Transverse colon (tissue), 4 donors: ENCODE results near the gene GLIPR2. TPM values are rescaled to one million over a fixed set of nuclear protein-coding genes. Genes with fewer than 3 reads are reported as not detected.
A peak's percentile ranks its signal among the peaks of the same experiment; 100 is the strongest.

Experiments used
- DNase-seq: peaks from one replicate; pipeline ENCODE4 v3.0.0-alpha.2; 2019
- H3K27ac ChIP-seq, 4 donors: fragments of 200-600 bp; sonication (generic); 2 replicates each; pipeline ENCODE4 v1.5.1; 2016 to 2018; ENCODE audit warnings: inconsistent platforms in 4 of 4
- H3K27me3 ChIP-seq: fragments of 200-600 bp; sonication (generic); 2 replicates; pipeline ENCODE4 v1.5.1; 2017; ENCODE audit warnings: inconsistent platforms
- H3K36me3 ChIP-seq, 4 donors: fragments of 200-600 bp; sonication (generic); 2 replicates each; pipeline ENCODE4 v1.5.1; 2017 to 2019; ENCODE audit warnings: inconsistent platforms in 4 of 4
- H3K4me1 ChIP-seq, 4 donors: fragments of 200-600 bp; sonication (generic); 2 replicates each; pipeline ENCODE4 v1.5.1; 2017 to 2020; ENCODE audit warnings: inconsistent platforms in 4 of 4
- H3K4me3 ChIP-seq, 4 donors: fragments of 200-600 bp; sonication (generic); 1 replicate in 1 of 4; 2 replicates in 3 of 4; pipeline versions ENCODE4 v1.5.1 to v1.6.1; 2017 to 2019; ENCODE audit warnings: inconsistent platforms in 4 of 4
- H3K9me3 ChIP-seq, 2 donors: fragments of 200-600 bp; sonication (generic); 2 replicates each; pipeline ENCODE4 v1.5.1; 2017 to 2019; ENCODE audit warnings: inconsistent platforms in 2 of 2
- CTCF ChIP-seq, 5 experiments: fragments of 200-600 bp in 3 of 5; fragments of 450-650 bp in 2 of 5; sonication (generic) in 3 of 5; IDR thresholded peaks; 1 replicate in 2 of 5; 2 replicates in 3 of 5; pipeline ENCODE4 v1.5.1; 2016 to 2017; ENCODE audit warnings: antibody characterized with exemption in 5 of 5, inconsistent platforms in 3 of 5, mild to moderate bottlenecking in 2 of 5, moderate library complexity in 1 of 5
- EP300 ChIP-seq: sonication (generic); formaldehyde crosslinking; IDR thresholded peaks from one replicate; pipeline ENCODE4 v1.6.1; 2017; ENCODE audit warnings: antibody characterized with exemption, low read depth
- POLR2A ChIP-seq: fragments of 450-650 bp; IDR thresholded peaks from one replicate; pipeline ENCODE4 v1.6.1; 2016; ENCODE audit warnings: antibody characterized with exemption, mild to moderate bottlenecking, moderate library complexity
- POLR2AphosphoS5 ChIP-seq, 3 donors: sonication (generic); formaldehyde crosslinking; IDR thresholded peaks; one replicate each; pipeline ENCODE4 v1.6.1; 2016; ENCODE audit warnings: antibody characterized with exemption in 3 of 3
- WGBS, 2 donors: methylation state at CpG; one replicate each; pipeline ENCODE4 v1.1.5; 2018; ENCODE audit warnings: low coverage in 1 of 2; 5-methylcytosine and 5-hydroxymethylcytosine counted together
- in situ Hi-C, 4 donors: fragments of 200-750 bp; cut with MboI; loops; one replicate each; pipeline versions ENCODE4 v1.15.0 to v1.15.1; 2017; ENCODE audit warnings: low sequenced_read_pairs in 3 of 4, low pct_ligation_motif_present in 1 of 4, low pct_unique_long_range_greater_than_20kb in 1 of 4
- intact Hi-C: fragments of 100-400 bp; cut with DNase I; formaldehyde crosslinking; loops from one replicate; pipeline ENCODE4 v1.15.1; 2023; ENCODE audit warnings: low total_unique reads
- total RNA-seq, 4 donors: library from RNA; depleted of rRNA; stranded (reverse); fragments of >200 nt; gene quantifications; one replicate each; pipeline ENCODE4 v1.1.0, GENCODE V29; 2016

The GLIPR2 gene
- total RNA-seq, 4 donors from 2014 or later, result 9.7 to 40.4 (median 26.7) TPM

GRCh38 chr9:36194326-36195000 lies 57.9 kb downstream of the GLIPR2 start:
- Histone ChIP-seq H3K36me3 (peaks cover 0 to 25% (median 7%) of the 10 kb centered on the region in 4 donors), H3K4me1 (peaks cover 25 to 43% (median 31%) of the 10 kb centered on the region in 4 donors), H3K27ac (no peak overlapping the region), H3K27me3 (no peaks in the 10 kb centered on the region), H3K4me3 (no peak overlapping the region), H3K9me3 (no peaks in the 10 kb centered on the region)
- no peak for DNase-seq
- TF ChIP-seq POLR2A (no peak), EP300 (no peak), POLR2AphosphoS5 (IDR thresholded peaks at IDR 0.05) (no peak), CTCF (IDR thresholded peaks at IDR 0.05) (no peak)
- 49 to 50% methylated on average over 2 to 4 of the region's 4 CpGs for WGBS, 2 donors
- in situ Hi-C loops (no loop called here), intact Hi-C loops (no loop called here)

DNA sequence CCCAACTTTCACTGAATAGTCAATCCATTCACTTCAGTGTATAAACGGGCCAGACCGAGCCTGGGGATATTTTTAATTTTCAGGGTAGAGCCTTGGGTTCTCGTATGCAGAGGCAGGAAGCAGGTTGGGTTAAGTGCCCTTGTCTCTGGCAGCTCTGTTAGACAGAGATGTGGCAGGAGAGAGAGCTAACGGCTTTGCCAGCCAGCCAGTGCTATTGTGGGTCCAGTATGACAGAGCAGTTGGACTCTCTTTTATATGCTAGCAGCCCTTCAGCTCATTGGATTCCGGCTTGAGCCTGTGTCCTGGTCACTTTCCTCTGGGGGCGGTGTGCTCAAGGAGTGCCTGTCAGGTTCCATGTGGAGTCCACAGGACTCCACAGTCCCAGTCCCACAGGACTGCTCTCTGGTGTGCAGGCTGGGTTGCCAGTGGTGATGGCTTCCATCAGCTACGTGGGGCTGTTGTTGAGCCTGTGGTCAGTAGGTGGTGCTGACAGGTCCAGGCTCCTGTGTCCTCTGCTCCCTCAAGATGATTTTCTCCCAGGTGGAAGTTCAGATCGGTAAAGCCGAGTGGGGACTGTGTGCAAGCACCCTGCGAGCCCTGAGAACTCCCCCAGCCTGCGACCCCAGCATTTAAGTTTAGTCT lies 68.5 kb downstream of the GLIPR2 start:
- TF ChIP-seq CTCF (IDR thresholded peaks at IDR 0.05) (peak in 2 of 5 experiments; percentile 9 to 14), EP300 (no peak), POLR2A (no peak)
- no peak for DNase-seq
- peaks cover 0 to 70% (median 34%) of the 10 kb centered on the region in 4 donors for H3K36me3 ChIP-seq
- intact Hi-C loops, result no loop called here
- H3K4me1 ChIP-seq, result peaks cover 0 to 14% (median 6%) of the 10 kb centered on the region in 4 donors
- in situ Hi-C loops, result loop anchor here in 1 of 4 donors (25.0 kb wide), 1 partner anchor 132 kb away; no protein-coding TSS in a partner anchor
- WGBS, 2 donors, result 92% methylated on average over 11 of the region's 11 CpGs; no CpG with 5 or more reads in 1 of the 2 donors
- no peaks in the 10 kb centered on the region for H3K27me3 ChIP-seq
- H3K9me3 ChIP-seq, result no peaks in the 10 kb centered on the region
- H3K27ac ChIP-seq, result no peak overlapping the region
- no peak overlapping the region for H3K4me3 ChIP-seq

GRCh38 chr9:36207016-36207415 lies 70.5 kb downstream of the GLIPR2 start:
- in situ Hi-C loops, result loop anchor here in 1 of 4 donors (25.0 kb wide), 1 partner anchor 130 kb away; no protein-coding TSS in a partner anchor
- H3K36me3 ChIP-seq, result peaks cover 0 to 53% (median 24%) of the 10 kb centered on the region in 4 donors
- WGBS, 2 donors, result 80 to 87% methylated on average over 2 to 4 of the region's 4 CpGs

More at GRCh38 chr9:36207016-36207415, 70.5 kb downstream of the GLIPR2 start:
- Histone ChIP-seq H3K27me3 (no peaks in the 10 kb centered on the region), H3K9me3 (no peaks in the 10 kb centered on the region), H3K27ac (no peak overlapping the region), H3K4me1 (peaks cover 0 to 14% (median 6%) of the 10 kb centered on the region in 4 donors), H3K4me3 (no peak overlapping the region)
- TF ChIP-seq CTCF (IDR thresholded peaks at IDR 0.05) (no peak), POLR2AphosphoS5 (IDR thresholded peaks at IDR 0.05) (no peak), POLR2A (no peak), EP300 (no peak)
- intact Hi-C loops, result no loop called here
- no peak for DNase-seq
